Naive thymus-derived CD4-positive, alpha-beta T cell (primary cell): ENCODE results near the gene TRAPPC3. TPM values are rescaled to one million over a fixed set of nuclear protein-coding genes. Genes with fewer than 3 reads are reported as not detected.

Experiments
- ATAC-seq: fragments of 150-1000 bp; cut with Tn5 transposase; 2 replicates; pipeline ENCODE4 v1.10.0; 2021; ENCODE audit warnings: mild to moderate bottlenecking, moderate library complexity
- CTCF ChIA-PET: fragments of 350-600 bp; sonication (Branson Sonifier 250); formaldehyde crosslinking; loops from one replicate; lab custom pipeline; 2021; ENCODE audit warnings: antibody characterized with exemption; lab: Charles Lee
- POLR2A ChIA-PET: fragments of 350-600 bp; sonication (Branson Sonifier 250); formaldehyde crosslinking; loops from one replicate; lab custom pipeline; 2021; ENCODE audit warnings: antibody characterized with exemption, inconsistent platforms; lab: Charles Lee
- DNase-seq, 9 donors: peaks; one replicate each; pipeline versions ENCODE4 v3.0.0 to v3.0.0-alpha.2; 2020 to 2022; ENCODE audit warnings: mixed read lengths in 1 of 9
- H3K27ac ChIP-seq: one replicate; pipeline ENCODE4 v1.7.0; 2013; ENCODE audit warnings: mild to moderate bottlenecking, low read depth, low read length, moderate library complexity
- H3K27me3 ChIP-seq, 2 donors: one replicate each; pipeline ENCODE4 v1.7.0; 2013; ENCODE audit warnings: low read length in 2 of 2, mild to moderate bottlenecking in 2 of 2, moderate library complexity in 2 of 2; ENCODE audit not compliant: control insufficient read depth in 2 of 2, insufficient read depth in 2 of 2
- H3K36me3 ChIP-seq, 3 experiments: 1 replicate in 2 of 3; 2 replicates in 1 of 3; pipeline ENCODE4 v1.7.0; 2013; ENCODE audit warnings: low read length in 3 of 3, mild to moderate bottlenecking in 3 of 3, moderate library complexity in 1 of 3; ENCODE audit not compliant: insufficient read depth in 3 of 3, control insufficient read depth in 2 of 3
- H3K4me1 ChIP-seq, 2 donors: one replicate each; pipeline ENCODE4 v1.7.0; 2013; ENCODE audit warnings: low read length in 2 of 2, mild to moderate bottlenecking in 2 of 2, moderate library complexity in 1 of 2; ENCODE audit not compliant: control insufficient read depth in 2 of 2, insufficient read depth in 2 of 2
- H3K4me3 ChIP-seq: 2 replicates; pipeline ENCODE4 v1.7.0; 2013; ENCODE audit warnings: mild to moderate bottlenecking, low read length
- H3K9me3 ChIP-seq, 3 experiments: 1 replicate in 2 of 3; 2 replicates in 1 of 3; pipeline ENCODE4 v1.7.0; 2013; ENCODE audit warnings: low read length in 3 of 3; ENCODE audit not compliant: control insufficient read depth in 2 of 3
- H3K27ac Mint-ChIP-seq, 9 donors: one replicate each; pipeline ENCODE4 v1.8.0; 2020 to 2022; ENCODE audit warnings: mixed read lengths in 9 of 9, mild to moderate bottlenecking in 8 of 9, moderate library complexity in 5 of 9, inconsistent platforms in 2 of 9
- H3K27me3 Mint-ChIP-seq, 5 donors: one replicate each; pipeline ENCODE4 v1.8.0; 2021 to 2022; ENCODE audit warnings: mixed read lengths in 5 of 5, mild to moderate bottlenecking in 1 of 5
- H3K36me3 Mint-ChIP-seq, 5 donors: one replicate each; pipeline ENCODE4 v1.8.0; 2020 to 2022; ENCODE audit warnings: mixed read lengths in 5 of 5, mild to moderate bottlenecking in 3 of 5, inconsistent platforms in 1 of 5
- H3K4me1 Mint-ChIP-seq, 7 donors: one replicate each; pipeline ENCODE4 v1.8.0; 2020 to 2022; ENCODE audit warnings: mixed read lengths in 7 of 7, mild to moderate bottlenecking in 3 of 7, inconsistent platforms in 1 of 7
- H3K4me3 Mint-ChIP-seq, 10 donors: one replicate each; pipeline ENCODE4 v1.8.0; 2020 to 2022; ENCODE audit warnings: mild to moderate bottlenecking in 10 of 10, mixed read lengths in 10 of 10, moderate library complexity in 6 of 10, inconsistent platforms in 2 of 10
- H3K9me3 Mint-ChIP-seq, 11 donors: one replicate each; pipeline ENCODE4 v1.8.0; 2020 to 2022; ENCODE audit warnings: mixed read lengths in 11 of 11, mild to moderate bottlenecking in 4 of 11, inconsistent platforms in 1 of 11, moderate library complexity in 1 of 11
- intact Hi-C, 2 donors: fragments of 100-400 bp; cut with micrococcal nuclease; formaldehyde crosslinking; loops; one replicate each; pipeline ENCODE4 v1.15.1; 2023
- polyA plus RNA-seq, 2 donors: library from polyadenylated mRNA; unstranded; fragments of 300-500 nt; fragmentation: Illumina TruSeq; gene quantifications; one replicate each; pipeline ENCODE4 v1.2.3, GENCODE V29; 2021
- total RNA-seq, 6 experiments: library from RNA in 5 of 6; stranded (reverse) in 5 of 6; gene quantifications; 1 replicate in 5 of 6; 2 replicates in 1 of 6; pipeline ENCODE4 v1.2.3 and lab custom pipeline; 2021 to 2026

The TRAPPC3 gene
- total and polyA plus RNA-seq, 7 experiments from 2014 or later, result 32.1 to 110 (median 49.0) TPM

DNA sequence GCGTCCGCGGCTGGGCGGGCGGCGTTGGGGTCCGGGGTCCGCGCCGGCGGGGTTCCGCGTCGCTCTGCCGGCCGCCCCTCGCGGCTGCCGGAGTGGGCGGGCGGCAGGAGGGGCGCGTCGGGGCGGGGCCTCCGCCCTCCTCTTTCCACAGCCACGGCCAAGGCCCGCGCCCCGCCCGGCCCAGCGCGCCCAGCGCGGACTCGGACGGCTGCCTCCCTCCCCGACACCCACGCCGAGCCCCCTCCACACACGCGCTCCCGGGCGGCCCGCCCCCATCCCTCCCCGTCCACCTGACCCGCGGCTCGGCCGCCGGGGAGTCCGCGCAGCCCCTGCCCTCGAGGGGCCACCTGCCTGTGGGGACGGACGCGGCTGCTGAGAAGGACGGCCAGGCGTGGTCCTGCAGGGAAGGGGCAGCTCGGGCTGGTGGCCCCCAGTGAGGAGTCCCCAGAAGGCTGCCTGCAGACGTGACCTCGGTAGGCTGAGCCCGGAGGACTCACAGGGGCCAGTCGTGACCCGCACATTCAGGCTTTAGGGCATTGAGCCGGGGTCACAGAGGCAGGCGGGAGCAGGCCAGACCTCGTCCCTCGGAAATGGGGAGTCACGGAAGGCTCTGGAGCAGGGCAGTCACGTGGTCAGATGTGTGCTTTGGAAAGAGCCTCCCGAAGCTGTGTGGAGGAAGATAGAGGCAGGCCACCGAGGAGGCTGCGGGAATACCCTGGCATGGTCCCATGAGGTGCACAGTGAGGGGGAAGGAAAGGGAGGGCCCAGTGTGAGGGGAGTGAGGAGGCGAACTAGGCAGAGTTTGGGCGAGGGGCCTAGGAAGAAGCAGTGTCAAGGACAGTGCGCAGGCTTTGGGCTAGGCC is 23.9 kb downstream of the TRAPPC3 start, which contains the start of gene COL8A2:
TSS of gene COL8A2 (minus strand) at position 94 of the 863 bp plus-strand sequence. CDS start 24,980 bp downstream, outside the sequence.
- ATAC-seq (peak; percentile 28), DNase-seq (no peak)
- intact Hi-C loops, result no loop called here
- H3K27ac Mint-ChIP-seq, result peak within 1 kb of the TSS in 2 of 9 donors; percentile 10 to 52
- no peaks in the 10 kb centered on the region for H3K9me3 ChIP-seq
- H3K9me3 Mint-ChIP-seq, result peaks cover 0 to 1% (median 0%) of the 10 kb centered on the region in 11 donors
- no peaks in the 10 kb centered on the region for H3K36me3 Mint-ChIP-seq
- H3K4me3 Mint-ChIP-seq, result peak within 1 kb of the TSS in 9 of 10 donors; percentile 51 to 81 (median 65)
- H3K27ac ChIP-seq, result no peak within 1 kb of the TSS
- peaks cover 0 to 11% of the 10 kb centered on the region in 2 donors for H3K27me3 ChIP-seq
- no peak within 1 kb of the TSS for H3K4me3 ChIP-seq
- peaks cover 0 to 15% of the 10 kb centered on the region in 2 donors for H3K4me1 ChIP-seq
- H3K4me1 Mint-ChIP-seq, result peaks cover 16 to 30% (median 23%) of the 10 kb centered on the region in 7 donors
- ChIA-PET POLR2A (no interaction called here), CTCF (no interaction called here)
- peaks cover 34 to 43% (median 40%) of the 10 kb centered on the region in 5 donors for H3K27me3 Mint-ChIP-seq
- no peaks in the 10 kb centered on the region for H3K36me3 ChIP-seq

DNA sequence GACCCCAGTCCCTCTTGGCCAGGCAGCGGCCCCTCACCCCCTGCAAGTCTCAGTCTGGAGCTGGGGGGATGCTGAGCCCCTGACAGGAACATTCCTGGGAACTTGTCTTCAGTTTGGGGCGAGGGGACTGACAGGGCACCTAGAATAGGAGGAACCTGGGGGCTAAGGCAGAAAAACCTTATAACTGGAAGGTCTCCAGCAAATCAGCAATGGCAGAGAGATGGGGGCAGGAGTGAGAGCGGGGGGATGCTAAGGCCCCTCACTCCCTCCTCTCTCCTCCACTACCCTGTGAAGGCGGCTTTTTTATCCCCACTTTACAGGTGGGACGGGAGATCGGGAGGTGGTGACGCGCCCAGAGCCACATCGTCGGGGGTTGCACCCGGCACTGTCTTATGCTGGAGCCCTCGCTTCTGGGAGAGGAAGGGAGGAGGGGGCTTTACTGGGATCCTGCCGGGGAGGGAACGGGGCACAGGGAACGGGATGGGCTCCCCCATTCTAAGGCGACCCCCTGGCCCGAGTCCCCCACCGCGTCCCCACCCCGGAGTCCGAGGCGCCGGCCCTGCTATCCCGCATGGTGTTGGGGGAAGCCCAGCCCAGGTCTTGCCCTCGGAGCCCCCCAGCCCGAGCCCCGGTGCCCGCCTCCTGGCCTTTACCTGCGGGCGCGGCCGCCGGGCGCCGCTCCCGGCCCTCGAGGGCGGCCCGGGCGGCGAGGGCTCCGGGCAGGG is 24.7 kb downstream of the TRAPPC3 start:
- POLR2A ChIA-PET, result no interaction called here
- Histone ChIP-seq H3K27ac (no peak overlapping the region), H3K4me1 (peaks cover 0 to 15% of the 10 kb centered on the region in 2 donors), H3K9me3 (no peaks in the 10 kb centered on the region), H3K36me3 (no peaks in the 10 kb centered on the region), H3K27me3 (peaks cover 0 to 11% of the 10 kb centered on the region in 2 donors), H3K4me3 (no peak overlapping the region)
- Mint-ChIP-seq H3K9me3 (peaks cover 0 to 1% (median 0%) of the 10 kb centered on the region in 11 donors), H3K4me1 (peaks cover 16 to 30% (median 23%) of the 10 kb centered on the region in 7 donors), H3K36me3 (no peaks in the 10 kb centered on the region), H3K27me3 (peaks cover 38 to 46% (median 40%) of the 10 kb centered on the region in 5 donors), H3K4me3 (peak overlapping the region in 9 of 10 donors; percentile 22 to 81 (median 65)), H3K27ac (peak overlapping the region in 1 of 9 donors; percentile 52)
- no peak for DNase-seq
- ATAC-seq, result no peak
- CTCF ChIA-PET, result no interaction called here
- intact Hi-C loops, result no loop called here

DNA sequence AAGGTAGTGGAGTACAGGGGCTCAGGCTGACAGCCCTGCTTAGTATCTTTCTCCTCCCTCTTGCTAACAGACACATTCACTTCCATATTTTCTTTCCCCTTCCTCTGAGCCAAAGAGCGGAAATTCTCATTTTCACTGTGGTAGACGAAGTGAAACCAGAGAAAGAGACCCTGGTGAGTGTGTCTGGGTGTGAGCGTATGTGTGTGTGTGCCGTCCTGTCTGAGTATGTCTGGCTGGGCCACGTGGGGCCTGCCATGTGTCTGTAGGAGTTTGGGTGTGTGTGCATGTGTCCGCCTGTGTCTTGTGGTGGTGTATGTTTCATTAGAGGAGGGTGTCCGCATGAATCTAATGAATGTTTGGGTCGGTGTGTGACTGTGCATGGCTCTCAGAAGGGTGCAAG is 25.9 kb downstream of the TRAPPC3 start:
- no peak for DNase-seq
- Mint-ChIP-seq H3K4me3 (peak overlapping the region in 9 of 10 donors; percentile 4 to 81 (median 40)), H3K9me3 (peaks cover 0 to 1% (median 0%) of the 10 kb centered on the region in 11 donors), H3K36me3 (no peaks in the 10 kb centered on the region), H3K4me1 (peaks cover 16 to 30% (median 23%) of the 10 kb centered on the region in 7 donors), H3K27me3 (peaks cover 38 to 49% (median 40%) of the 10 kb centered on the region in 5 donors), H3K27ac (peak overlapping the region in 3 of 9 donors; percentile 1 to 21 (median 4))
- ChIA-PET POLR2A (no interaction called here), CTCF (interaction anchor here (1.2 kb wide), 1 partner anchor 10 kb away, joined by 4 read pairs; no protein-coding TSS in a partner anchor)
- Histone ChIP-seq H3K27ac (no peak overlapping the region), H3K9me3 (no peaks in the 10 kb centered on the region), H3K36me3 (no peaks in the 10 kb centered on the region), H3K4me1 (peaks cover 0 to 15% of the 10 kb centered on the region in 2 donors), H3K27me3 (peaks cover 0 to 11% of the 10 kb centered on the region in 2 donors), H3K4me3 (no peak overlapping the region)
- ATAC-seq, result peak; percentile 83
- intact Hi-C loops, result no loop called here

DNA sequence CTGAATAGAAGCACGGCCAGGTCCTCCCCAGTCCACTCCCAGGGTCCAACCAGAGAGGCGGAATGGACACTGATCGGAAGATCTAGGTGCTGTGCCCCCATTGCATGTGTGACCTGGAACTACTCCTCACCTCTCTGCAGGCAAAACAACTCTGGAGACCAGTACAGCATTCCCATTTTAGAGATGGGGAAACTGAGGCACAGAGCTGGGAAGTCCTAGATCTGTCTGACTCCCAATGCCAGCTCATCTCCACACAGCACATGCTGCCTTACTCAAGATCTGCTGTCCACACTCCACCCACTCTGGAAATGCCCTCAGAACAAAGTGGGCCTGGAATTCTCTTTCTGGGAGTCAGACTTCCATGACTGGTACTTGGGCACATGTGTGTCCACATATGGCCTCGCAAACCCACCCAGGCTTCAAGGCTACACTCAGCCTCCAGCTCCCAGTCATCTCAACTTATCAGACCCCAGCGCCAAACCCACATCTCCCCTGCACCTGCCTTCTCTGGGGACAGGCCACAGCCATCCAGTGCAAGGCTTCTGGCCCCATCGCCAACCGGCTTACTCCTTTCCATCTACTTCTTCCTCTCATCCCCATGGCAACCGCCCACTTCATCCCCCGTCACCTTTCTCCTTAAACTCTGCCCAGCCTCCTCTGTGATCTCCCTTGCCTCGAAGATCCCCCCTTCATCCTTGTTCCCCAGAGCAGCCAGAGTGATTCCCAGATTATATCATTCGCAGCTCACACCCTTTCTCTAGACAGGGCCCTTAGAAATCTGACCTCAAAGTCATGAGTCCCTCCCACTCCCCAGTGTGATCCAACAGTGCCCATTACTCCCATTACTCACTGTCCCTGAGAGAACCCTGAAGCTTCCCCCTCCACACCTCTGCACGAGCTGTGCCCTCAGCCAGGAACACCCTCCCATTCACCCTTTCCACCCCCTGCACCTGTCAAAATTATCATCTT is 26.9 kb downstream of the TRAPPC3 start:
- no peak for DNase-seq
- no peak for ATAC-seq
- H3K4me3 ChIP-seq, result no peak overlapping the region
- Mint-ChIP-seq H3K4me3 (peak overlapping the region in 2 of 10 donors; percentile 42 to 44), H3K9me3 (peaks cover 0 to 1% (median 0%) of the 10 kb centered on the region in 11 donors), H3K27ac (peak overlapping the region in 2 of 9 donors; percentile 3 to 26), H3K36me3 (no peaks in the 10 kb centered on the region), H3K4me1 (peaks cover 16 to 30% (median 23%) of the 10 kb centered on the region in 7 donors), H3K27me3 (peaks cover 38 to 49% (median 40%) of the 10 kb centered on the region in 5 donors)
- POLR2A ChIA-PET, result interaction anchor here (0.9 kb wide), 1 partner anchor 12 kb away, joined by 5 read pairs; no protein-coding TSS in a partner anchor
- no peaks in the 10 kb centered on the region for H3K9me3 ChIP-seq
- peaks cover 0 to 15% of the 10 kb centered on the region in 2 donors for H3K4me1 ChIP-seq
- no peaks in the 10 kb centered on the region for H3K36me3 ChIP-seq
- H3K27me3 ChIP-seq, result peaks cover 0 to 11% of the 10 kb centered on the region in 2 donors
- intact Hi-C loops, result no loop called here
- H3K27ac ChIP-seq, result no peak overlapping the region
- CTCF ChIA-PET, result interaction anchor here (1.2 to 1.7 kb wide), 2 partner anchors 11 to 12 kb away, joined by 4 to 7 read pairs; no protein-coding TSS in a partner anchor

DNA sequence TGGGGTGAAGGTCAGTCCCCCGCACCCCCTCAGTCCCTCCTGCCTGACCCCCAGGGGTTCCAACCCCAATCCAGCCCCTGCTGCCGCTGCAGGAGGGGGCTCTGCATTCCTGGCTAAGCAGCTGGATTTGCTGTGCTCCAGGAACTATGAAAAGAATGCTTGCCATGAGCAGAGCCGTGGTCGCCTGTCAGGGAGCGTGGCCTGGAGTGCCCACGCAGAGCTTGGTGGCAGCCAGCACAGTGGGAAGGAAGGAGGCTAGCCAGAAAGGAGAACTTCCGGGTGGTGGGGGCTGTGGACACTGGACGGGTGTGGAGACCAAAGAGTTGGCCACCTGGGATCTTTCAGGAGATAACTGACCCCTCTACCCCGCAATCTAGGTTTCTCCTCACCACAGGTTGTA is 29.8 kb downstream of the TRAPPC3 start:
- Histone ChIP-seq H3K27me3 (peaks cover 0 to 8% of the 10 kb centered on the region in 2 donors), H3K9me3 (no peaks in the 10 kb centered on the region), H3K4me3 (no peak overlapping the region), H3K27ac (no peak overlapping the region), H3K36me3 (no peaks in the 10 kb centered on the region), H3K4me1 (peaks cover 0 to 8% of the 10 kb centered on the region in 2 donors)
- H3K27ac Mint-ChIP-seq, result no peak overlapping the region
- peaks cover 5 to 16% (median 11%) of the 10 kb centered on the region in 7 donors for H3K4me1 Mint-ChIP-seq
- ChIA-PET POLR2A (interaction anchor here (0.6 to 1.1 kb wide), 2 partner anchors 11 to 144 kb away, joined by 3 read pairs; no protein-coding TSS in a partner anchor), CTCF (interaction anchor here (0.6 kb wide), 1 partner anchor 77 kb away, joined by 3 read pairs; no protein-coding TSS in a partner anchor)
- no peak overlapping the region for H3K4me3 Mint-ChIP-seq
- intact Hi-C loops, result no loop called here
- peaks cover 0 to 3% (median 0%) of the 10 kb centered on the region in 11 donors for H3K9me3 Mint-ChIP-seq
- no peak for ATAC-seq
- no peak for DNase-seq
- H3K36me3 Mint-ChIP-seq, result no peaks in the 10 kb centered on the region
- peaks cover 28 to 34% (median 30%) of the 10 kb centered on the region in 5 donors for H3K27me3 Mint-ChIP-seq
